HEK293 (cell line): Measurements from ENCODE around the gene NT5C2.

Experiments
- CTCF ChIA-PET: fragments of 350-600 bp; formaldehyde crosslinking; extraction: SDS; loops from one replicate; lab custom pipeline; 2021; ENCODE audit warnings: antibody characterized with exemption; lab: Yijun Ruan, JAX
- POLR2A ChIA-PET: fragments of 300-600 bp; formaldehyde crosslinking; extraction: SDS; loops from one replicate; lab custom pipeline; 2020; ENCODE audit warnings: antibody characterized with exemption, inconsistent platforms; lab: Yijun Ruan, JAX
- H3K27ac ChIP-seq: fragments of 200-500 bp; sonication (Bioruptor generic); 2 replicates; pipeline ENCODE4 v1.5.1; 2014; ENCODE audit warnings: low read depth, low read length, control low read depth, inconsistent platforms; ENCODE audit errors: extremely low read depth
- H3K36me3 ChIP-seq, 2 experiments: fragments of 200-500 bp in 1 of 2; sonication (Bioruptor generic) in 1 of 2; 1 replicate in 1 of 2; 2 replicates in 1 of 2; pipeline ENCODE4 v1.5.1; 2014 to 2017; ENCODE audit warnings: inconsistent platforms in 2 of 2, low read length in 2 of 2; ENCODE audit not compliant: control insufficient read depth in 2 of 2, insufficient read depth in 1 of 2
- H3K4me1 ChIP-seq: fragments of 200-500 bp; sonication (Bioruptor generic); 2 replicates; pipeline ENCODE4 v1.5.1; 2014; ENCODE audit warnings: mild to moderate bottlenecking, low read length, inconsistent platforms; ENCODE audit not compliant: control insufficient read depth, insufficient read depth
- H3K4me3 ChIP-seq: 2 replicates; pipeline ENCODE4 v1.5.1; 2011; ENCODE audit warnings: low read depth, mild to moderate bottlenecking, control low read depth, low read length, moderate library complexity
- H3K9me3 ChIP-seq: fragments of 200-500 bp; sonication (Bioruptor generic); 2 replicates; pipeline ENCODE4 v1.5.1; 2014; ENCODE audit warnings: low read depth, low read length, inconsistent platforms; ENCODE audit not compliant: control insufficient read depth, insufficient read depth
- KLF8 ChIP-seq: fragments of 450-650 bp; formaldehyde crosslinking; IDR thresholded peaks from 2 replicates; pipeline ENCODE4 v1.5.1; 2016; ENCODE audit warnings: missing biosample characterization, missing genetic modification characterization
- PRDM10 ChIP-seq: fragments of 450-650 bp; formaldehyde crosslinking; IDR thresholded peaks from 2 replicates; pipeline ENCODE4 v1.5.1; 2016; ENCODE audit warnings: missing biosample characterization, missing genetic modification characterization
- SP2 ChIP-seq: fragments of 450-650 bp; formaldehyde crosslinking; IDR thresholded peaks from 2 replicates; pipeline ENCODE4 v1.5.1; 2016; ENCODE audit warnings: missing biosample characterization, missing genetic modification characterization
- YY2 ChIP-seq: fragments of 450-650 bp; formaldehyde crosslinking; IDR thresholded peaks from 2 replicates; pipeline ENCODE4 v1.5.1; 2016; ENCODE audit warnings: missing biosample characterization, missing genetic modification characterization
- ZBTB17 ChIP-seq: fragments of 450-650 bp; formaldehyde crosslinking; IDR thresholded peaks from 2 replicates; pipeline ENCODE4 v1.5.1; 2016; ENCODE audit warnings: missing biosample characterization, missing genetic modification characterization
- ZBTB26 ChIP-seq: fragments of 450-650 bp; formaldehyde crosslinking; optimal IDR thresholded peaks from 2 replicates; pipeline ENCODE3; 2016; ENCODE audit warnings: missing biosample characterization, mild to moderate bottlenecking, missing genetic modification characterization
- ZBTB8A ChIP-seq: fragments of 450-650 bp; formaldehyde crosslinking; IDR thresholded peaks from 2 replicates; pipeline ENCODE4 v1.5.1; 2016; ENCODE audit warnings: missing biosample characterization, missing genetic modification characterization
- ZFP69B ChIP-seq: fragments of 450-650 bp; formaldehyde crosslinking; IDR thresholded peaks from 2 replicates; pipeline ENCODE4 v1.5.1; 2016; ENCODE audit warnings: missing biosample characterization, missing genetic modification characterization
- ZNF19 ChIP-seq: fragments of 450-650 bp; formaldehyde crosslinking; IDR thresholded peaks from 2 replicates; pipeline ENCODE4; 2016; ENCODE audit warnings: missing biosample characterization, missing genetic modification characterization, low read depth
- ZNF266 ChIP-seq: fragments of 450-650 bp; formaldehyde crosslinking; IDR thresholded peaks from 2 replicates; pipeline ENCODE4 v1.5.1; 2016; ENCODE audit warnings: missing biosample characterization, missing genetic modification characterization, low read depth
- ZNF280C ChIP-seq: fragments of 450-650 bp; formaldehyde crosslinking; IDR thresholded peaks from 2 replicates; pipeline ENCODE4 v1.5.1; 2016; ENCODE audit warnings: missing biosample characterization, missing genetic modification characterization
- ZNF398 ChIP-seq: fragments of 450-650 bp; formaldehyde crosslinking; IDR thresholded peaks from 2 replicates; pipeline ENCODE4 v1.5.1; 2017; ENCODE audit warnings: missing biosample characterization, missing genetic modification characterization
- ZNF521 ChIP-seq: fragments of 450-650 bp; formaldehyde crosslinking; IDR thresholded peaks from 2 replicates; pipeline ENCODE4 v1.5.1; 2017; ENCODE audit warnings: missing biosample characterization, mild to moderate bottlenecking, missing genetic modification characterization
- ZNF548 ChIP-seq: fragments of 450-650 bp; formaldehyde crosslinking; IDR thresholded peaks from 2 replicates; pipeline ENCODE4 v1.5.1; 2016; ENCODE audit warnings: missing biosample characterization, missing genetic modification characterization
- ZNF555 ChIP-seq: fragments of 450-650 bp; formaldehyde crosslinking; conservative IDR thresholded peaks from 2 replicates; pipeline ENCODE4 v1.5.1; 2017; ENCODE audit warnings: missing biosample characterization, mild to moderate bottlenecking, missing genetic modification characterization, inconsistent platforms
- ZNF560 ChIP-seq: fragments of 450-650 bp; formaldehyde crosslinking; IDR thresholded peaks from 2 replicates; pipeline ENCODE4 v1.5.1; 2017; ENCODE audit warnings: missing biosample characterization, missing genetic modification characterization, borderline replicate concordance
- ZNF621 ChIP-seq: fragments of 450-650 bp; formaldehyde crosslinking; IDR thresholded peaks from 2 replicates; pipeline ENCODE4 v1.5.1; 2017; ENCODE audit warnings: missing biosample characterization, missing genetic modification characterization
- ZNF701 ChIP-seq: fragments of 450-650 bp; formaldehyde crosslinking; IDR thresholded peaks from 2 replicates; pipeline ENCODE4 v1.5.1; 2016; ENCODE audit warnings: missing biosample characterization, missing genetic modification characterization
- ZNF747 ChIP-seq: fragments of 450-650 bp; formaldehyde crosslinking; IDR thresholded peaks from 2 replicates; pipeline ENCODE4 v1.5.1; 2016; ENCODE audit warnings: missing biosample characterization, missing genetic modification characterization

Gene NT5C2

GRCh38 chr10:103083977-103084320 is 109.1 kb downstream of the NT5C2 start:
- Histone ChIP-seq H3K27ac (no peak overlapping the region), H3K4me1 (no peaks in the 10 kb centered on the region), H3K4me3 (no peak overlapping the region), H3K9me3 (no peaks in the 10 kb centered on the region)
- CTCF ChIA-PET, result interaction anchor here (1.1 kb wide), 1 partner anchor 32 kb away, joined by 3 read pairs; no protein-coding TSS in a partner anchor
- TF ChIP-seq ZNF280C (no peak), ZNF19 (tag by site-specific recombination) (no peak), YY2 (tag by site-specific recombination) (no peak), ZNF548 (tag by site-specific recombination) (no peak), ZFP69B (tag by site-specific recombination) (no peak)
- TF ChIP-seq, all 188 proteins: peak for 0
- peaks cover 5 to 71% of the 10 kb centered on the region in 2 experiments for H3K36me3 ChIP-seq
- POLR2A ChIA-PET, result no interaction called here

GRCh38 chr10:103083266-103083976 is 109.7 kb downstream of the NT5C2 start:
- no peaks in the 10 kb centered on the region for H3K4me1 ChIP-seq
- TF ChIP-seq ZNF266 (no peak), ZNF555 (tag by site-specific recombination) (no peak), ZBTB26 (no peak), KLF8 (no peak), ZNF398 (tag by site-specific recombination) (no peak), ZNF521 (tag by site-specific recombination) (no peak), ZNF701 (tag by site-specific recombination) (no peak), ZNF560 (tag by site-specific recombination) (no peak), SP2 (tag by site-specific recombination) (no peak), ZNF621 (no peak), ZNF747 (tag by site-specific recombination) (no peak)
- H3K36me3 ChIP-seq, result peaks cover 5 to 65% of the 10 kb centered on the region in 2 experiments
- H3K27ac ChIP-seq, result no peak overlapping the region
- POLR2A ChIA-PET, result no interaction called here
- no peak overlapping the region for H3K4me3 ChIP-seq
- CTCF ChIA-PET, result no interaction called here
- no peaks in the 10 kb centered on the region for H3K9me3 ChIP-seq

- ChIA-PET CTCF (no interaction called here), POLR2A (no interaction called here)
- Histone ChIP-seq H3K9me3 (no peaks in the 10 kb centered on the region), H3K27ac (no peak overlapping the region), H3K4me3 (no peak overlapping the region), H3K36me3 (peaks cover 0 to 65% of the 10 kb centered on the region in 2 experiments; a peak in 2 of 3 replicates), H3K4me1 (no peaks in the 10 kb centered on the region)
- TF ChIP-seq ZBTB17 (tag by site-specific recombination) (peak; percentile 60; the same call in 1 of the 2 replicates), PRDM10 (peak; percentile 77), ZBTB8A (tag by site-specific recombination) (no peak)
Measured at GRCh38 chr10:103082683-103083082, 110.4 kb downstream of the NT5C2 start.
